NCI-H82 treated with DMSO at 0.1 percent for 48 hours (cell line): Measurements from ENCODE around the gene CECR2.

Source experiments
- DNase-seq: peaks from one replicate; lab custom pipeline; 2025; ENCODE audit not compliant: unreplicated experiment; lab: John Stamatoyannopoulos, UW

Gene CECR2

GRCh38 chr22:17443405-17444203, 74.3 kb downstream of the CECR2 start:
- no peak for DNase-seq

GRCh38 chr22:17444204-17444504, 74.9 kb downstream of the CECR2 start:
- DNase-seq, result no peak

GRCh38 chr22:17446698-17447097, 77.4 kb downstream of the CECR2 start:
- DNase-seq, result no peak

GRCh38 chr22:17451316-17451715, 82.1 kb downstream of the CECR2 start:
- DNase-seq, result no peak

GRCh38 chr22:17460895-17461294, 91.6 kb downstream of the CECR2 start:
- no peak for DNase-seq

- no peak for DNase-seq
Measured at GRCh38 chr22:17470880-17471500, 101.7 kb downstream of the CECR2 start.

GRCh38 chr22:17471886-17472535, 102.8 kb downstream of the CECR2 start:
- no peak for DNase-seq

GRCh38 chr22:17472932-17473331, 103.7 kb downstream of the CECR2 start:
- peak; percentile 79 for DNase-seq

GRCh38 chr22:17475318-17476230, 106.3 kb downstream of the CECR2 start:
- DNase-seq, result no peak

- DNase-seq, result no peak
Measured at GRCh38 chr22:17476838-17477237, 107.6 kb downstream of the CECR2 start.

GRCh38 chr22:17477391-17477833, 108.2 kb downstream of the CECR2 start:
- DNase-seq, result no peak

GRCh38 chr22:17479135-17479534, 109.9 kb downstream of the CECR2 start:
- no peak for DNase-seq

- no peak for DNase-seq
Measured at GRCh38 chr22:17481424-17481823, 112.2 kb downstream of the CECR2 start.

- no peak for DNase-seq
Measured at GRCh38 chr22:17483688-17484372, 114.6 kb downstream of the CECR2 start.

GRCh38 chr22:17484608-17485007, 115.3 kb downstream of the CECR2 start:
- no peak for DNase-seq

GRCh38 chr22:17486313-17486712, 117.1 kb downstream of the CECR2 start:
- no peak for DNase-seq

- DNase-seq, result no peak
Measured at GRCh38 chr22:17486719-17487118, 117.5 kb downstream of the CECR2 start.

GRCh38 chr22:17489101-17489500, 119.8 kb downstream of the CECR2 start:
- peak; percentile 15 for DNase-seq

- DNase-seq, result no peak
Measured at GRCh38 chr22:17491090-17491640, 121.9 kb downstream of the CECR2 start.

- DNase-seq, result no peak
Measured at GRCh38 chr22:17492247-17492646, 123.0 kb downstream of the CECR2 start.
